CD4-positive, alpha-beta T cell treated with Interleukin-2 at 100 ng/mL for 4 hours (primary cell): ENCODE results near the gene NOLC1.

Source experiments
- DNase-seq: peaks from one replicate; pipeline ENCODE4 v3.0.0-alpha.2; 2020; ENCODE audit warnings: low spot score

Gene NOLC1

DNA sequence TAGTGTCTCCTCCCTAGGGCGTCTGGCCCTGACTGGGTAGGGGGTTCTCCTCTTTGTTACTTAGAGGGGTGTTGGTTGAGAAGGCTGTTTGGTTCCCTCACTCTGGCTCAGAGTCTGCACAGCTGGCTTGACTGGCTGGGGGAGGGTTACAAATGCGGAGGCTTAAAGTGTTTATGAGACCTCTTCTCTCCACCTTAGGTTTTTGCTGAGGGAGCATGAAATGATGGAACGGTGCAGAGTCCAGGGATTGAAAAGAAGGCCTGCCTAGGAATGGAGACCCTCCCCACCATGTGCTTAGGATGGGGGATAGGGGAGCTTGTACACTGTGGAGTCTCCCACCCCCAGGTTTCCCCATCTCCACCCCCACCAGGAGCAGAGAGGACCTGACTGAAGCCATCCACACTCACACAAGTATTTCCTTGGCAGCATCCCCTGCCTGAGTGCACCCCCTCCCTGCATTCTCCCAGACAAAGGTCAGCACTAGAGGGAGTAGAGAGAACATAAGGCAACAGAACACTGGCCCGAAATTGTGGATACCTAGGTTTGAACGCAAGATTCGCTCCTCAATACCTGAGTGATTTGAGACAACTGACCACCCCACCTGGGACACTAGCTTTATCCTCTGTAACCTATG lies 30.3 kb upstream of the NOLC1 start:
- no peak for DNase-seq

DNA sequence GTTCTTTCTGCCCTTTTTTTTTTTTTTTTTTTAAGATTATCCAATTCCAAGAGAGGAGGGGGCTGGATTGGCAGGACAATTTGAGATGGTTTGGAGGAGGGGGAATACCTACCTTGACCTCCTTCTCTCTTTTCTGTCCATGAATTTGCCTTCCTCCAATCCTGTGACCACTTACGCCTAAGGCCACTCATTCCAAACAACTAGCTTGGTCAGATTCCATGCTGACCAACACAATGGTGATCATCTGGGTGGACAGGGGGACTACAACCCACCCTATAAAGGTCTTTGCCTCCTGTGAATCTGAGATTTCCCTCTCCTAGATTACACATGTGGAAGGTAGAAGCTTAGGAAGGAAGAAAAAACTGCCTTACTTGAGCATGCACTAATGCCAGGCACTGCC lies 29.7 kb upstream of the NOLC1 start:
- DNase-seq: no peak

DNA sequence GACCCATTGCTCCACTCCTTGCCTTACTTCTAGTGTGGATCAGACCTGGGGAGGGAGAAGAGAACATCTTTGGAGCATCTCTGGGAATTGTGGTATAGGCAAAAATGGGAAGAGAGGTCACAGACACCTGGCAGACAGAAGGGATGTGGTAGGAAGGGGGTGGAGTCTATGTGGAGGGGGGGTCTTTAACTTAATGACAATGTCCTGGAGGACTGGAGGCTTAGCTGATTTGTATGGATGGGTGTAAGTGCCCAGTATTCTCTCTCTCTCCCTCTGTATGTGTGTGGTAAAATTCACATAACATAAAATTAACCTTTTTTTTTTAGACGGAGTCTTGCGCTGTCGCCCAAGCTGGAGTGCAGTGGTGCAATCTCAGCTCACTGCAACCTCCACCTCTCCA lies 29.0 kb upstream of the NOLC1 start:
- DNase-seq: no peak

DNA sequence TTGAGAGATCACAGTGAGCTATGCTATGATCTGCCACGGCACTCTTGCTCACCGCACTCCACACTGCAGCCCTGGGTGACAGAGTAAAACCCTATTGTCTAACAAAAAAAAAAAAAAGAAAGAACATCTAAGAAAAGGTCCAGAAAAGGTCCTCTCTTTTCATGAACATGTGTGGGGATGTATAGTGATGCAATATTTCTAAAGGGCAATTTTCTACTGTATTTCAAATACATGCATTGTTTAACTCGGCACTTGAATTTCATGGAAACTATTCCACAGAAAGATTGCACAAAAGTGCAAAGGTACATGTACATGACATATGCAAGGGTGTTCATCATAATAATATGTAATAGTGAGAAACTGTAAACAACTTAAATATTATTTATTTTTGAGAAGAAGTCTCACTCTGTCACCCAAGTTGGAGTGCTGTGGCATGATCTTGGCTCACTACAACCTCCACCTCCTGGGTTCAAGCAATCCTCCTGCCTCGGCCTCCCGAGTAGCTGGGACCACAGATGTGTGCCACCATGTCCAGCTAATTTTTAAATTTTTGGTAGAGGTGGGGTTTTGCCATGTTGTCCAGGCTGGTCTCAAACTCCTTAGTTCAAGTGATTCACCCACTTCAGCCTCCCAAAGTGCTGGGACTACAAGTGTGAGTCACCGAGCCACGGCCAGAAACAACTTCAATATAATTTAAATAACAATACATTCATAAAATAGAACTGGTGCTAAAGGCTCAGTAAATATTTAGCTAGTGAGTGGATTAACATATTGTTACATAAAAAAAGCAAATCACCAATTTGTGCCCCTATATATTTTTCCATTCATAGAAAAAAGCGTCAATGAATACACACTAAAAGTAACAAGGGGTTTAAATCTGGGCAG lies 20.7 kb upstream of the NOLC1 start:
- DNase-seq: no peak

DNA sequence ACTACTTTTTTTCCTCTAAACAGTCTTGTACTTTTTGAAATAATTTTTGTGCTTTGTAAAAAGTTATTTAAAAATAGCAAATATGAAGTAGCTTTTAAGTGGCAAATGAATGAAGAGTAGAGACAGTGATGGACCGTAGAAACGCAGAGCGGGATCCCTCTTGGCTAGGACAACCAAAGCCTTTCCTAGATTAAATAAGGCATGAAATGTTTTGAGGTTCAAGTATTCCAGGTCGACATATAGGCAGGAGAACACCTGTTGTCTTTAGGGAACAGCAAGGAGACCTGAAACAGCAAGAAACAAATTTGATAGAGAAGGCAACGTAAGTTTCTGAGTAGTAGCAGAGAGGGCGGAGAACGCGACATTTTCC lies 20.0 kb upstream of the NOLC1 start:
- no peak for DNase-seq

DNA sequence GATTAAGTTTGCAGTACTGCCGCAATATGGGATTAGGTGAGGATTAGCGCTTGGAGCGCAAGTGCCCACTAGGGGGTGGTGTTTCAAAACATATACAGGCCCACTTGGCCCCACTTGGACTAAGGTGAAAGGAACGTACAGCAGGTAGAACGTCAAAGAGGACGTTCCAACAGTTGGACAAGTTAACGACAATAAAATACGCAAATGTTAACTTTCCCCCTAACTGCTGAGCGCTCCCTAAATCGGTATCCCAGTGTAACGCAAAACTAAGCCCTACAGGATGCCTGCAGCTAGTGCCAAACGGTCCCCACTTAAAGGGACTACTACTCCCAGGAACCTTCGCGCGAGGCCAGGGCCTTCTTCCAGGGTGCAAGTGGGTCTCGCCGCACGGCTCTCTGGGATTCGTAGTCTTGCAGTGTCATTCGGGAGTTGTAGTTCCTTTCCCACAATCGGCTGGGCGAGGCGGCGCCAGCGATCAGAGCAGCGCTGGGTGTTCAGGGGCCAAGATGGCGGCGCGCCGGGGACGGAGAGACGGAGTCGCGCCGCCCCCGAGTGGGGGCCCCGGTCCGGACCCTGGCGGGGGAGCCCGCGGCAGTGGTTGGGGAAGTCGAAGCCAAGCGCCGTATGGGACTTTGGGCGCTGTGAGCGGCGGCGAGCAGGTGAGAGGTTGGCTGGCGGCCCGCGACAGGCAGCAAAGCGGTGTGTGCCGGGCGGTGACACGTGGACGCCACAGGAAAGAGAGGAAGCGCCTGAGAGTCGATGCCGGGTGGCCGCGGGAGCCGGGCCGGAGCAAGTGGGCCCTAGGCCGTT lies 19.4 kb upstream of the NOLC1 start, which contains the start of gene PPRC1:
TSS of gene PPRC1 (plus strand) at position 478 of the 810 bp plus-strand sequence. CDS start at position 507, 29 bp downstream.
- peak; percentile 97 for DNase-seq

DNA sequence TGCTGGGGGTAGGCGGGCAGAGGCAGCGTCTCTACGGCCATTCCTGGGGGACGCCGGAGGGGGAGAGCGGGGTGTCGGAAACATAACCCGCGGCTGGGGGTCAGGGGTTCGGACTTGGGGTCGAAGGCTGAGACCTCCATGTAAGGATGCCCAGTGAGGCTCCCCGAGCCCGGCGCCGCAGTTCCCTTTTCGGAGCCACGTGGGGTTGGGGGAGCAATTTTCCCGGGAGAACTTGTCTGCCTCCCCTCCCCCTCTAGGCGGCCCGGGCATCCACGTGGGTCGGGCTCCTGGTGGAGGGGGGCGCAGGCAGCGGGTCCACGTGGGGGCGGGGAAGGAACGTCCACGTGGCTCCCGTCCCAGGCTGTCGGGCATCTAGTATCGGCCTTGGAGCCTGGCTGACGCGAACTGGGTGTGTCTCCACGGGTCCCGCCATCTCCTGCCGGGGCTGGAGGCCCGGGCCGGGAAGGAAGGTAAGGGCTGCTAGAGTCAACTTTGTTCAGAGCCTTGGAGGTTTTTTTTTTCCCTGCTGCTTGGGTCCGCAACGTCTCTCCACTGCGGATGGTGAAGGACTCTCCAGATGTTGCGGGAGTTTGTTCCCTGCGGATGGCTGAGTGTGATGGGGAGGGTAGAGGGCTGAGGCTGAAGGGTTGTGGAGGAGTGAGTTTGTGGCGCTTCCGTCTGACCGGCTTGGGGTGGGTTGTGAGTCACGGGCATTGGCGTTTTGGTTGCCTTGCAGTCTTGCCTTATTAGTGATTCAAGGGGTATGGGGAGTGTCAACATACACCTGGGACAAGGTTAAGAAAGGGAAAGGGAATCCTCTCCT lies 18.6 kb upstream of the NOLC1 start:
- peak; percentile 43 for DNase-seq

DNA sequence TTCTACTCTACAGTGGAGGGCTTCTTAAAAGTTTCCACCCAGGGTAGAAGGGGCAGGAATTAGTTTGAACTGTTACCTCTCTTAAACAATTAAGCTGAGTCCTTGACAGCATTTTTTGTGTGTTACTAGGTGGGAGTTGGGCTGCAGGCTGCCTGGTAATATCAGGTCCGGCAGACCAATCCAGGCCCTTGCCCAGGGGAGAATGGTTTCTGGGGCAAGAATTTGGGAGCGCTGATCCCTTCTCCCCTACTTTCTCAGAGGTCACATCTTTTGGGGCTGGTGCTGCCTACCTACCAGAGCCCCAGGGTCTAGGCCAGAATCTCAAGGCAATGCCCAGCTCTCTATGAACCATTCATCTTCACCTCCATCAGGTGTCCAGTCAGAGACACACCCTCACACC lies 17.8 kb upstream of the NOLC1 start:
- DNase-seq: no peak

DNA sequence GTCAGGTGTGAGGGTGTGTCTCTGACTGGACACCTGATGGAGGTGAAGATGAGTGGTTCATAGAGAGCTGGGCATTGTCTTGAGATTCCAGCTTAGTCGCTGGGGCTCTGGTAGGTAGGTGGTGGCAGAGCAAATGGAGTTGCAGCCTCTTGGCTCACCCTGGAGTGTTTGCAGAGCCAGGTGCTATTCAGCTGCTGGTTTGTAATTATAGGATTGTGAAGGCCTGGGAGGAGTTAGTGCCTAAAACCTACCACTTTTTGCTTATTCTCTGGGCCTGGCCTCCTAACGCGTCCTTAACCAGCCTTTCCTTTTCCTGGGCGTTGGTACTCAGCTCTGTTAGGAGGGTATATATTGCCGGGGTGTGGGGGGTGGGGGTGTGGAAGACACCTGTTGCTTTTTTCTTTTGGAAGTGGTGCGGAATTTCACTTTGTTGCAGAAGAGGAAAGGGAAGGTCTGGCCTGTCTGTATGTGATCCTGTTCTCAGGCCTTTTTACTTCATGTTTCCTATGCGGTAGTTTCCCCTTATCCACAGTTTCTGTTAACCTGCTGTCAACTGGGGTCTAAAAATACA lies 16.1 kb upstream of the NOLC1 start:
- DNase-seq: no peak

DNA sequence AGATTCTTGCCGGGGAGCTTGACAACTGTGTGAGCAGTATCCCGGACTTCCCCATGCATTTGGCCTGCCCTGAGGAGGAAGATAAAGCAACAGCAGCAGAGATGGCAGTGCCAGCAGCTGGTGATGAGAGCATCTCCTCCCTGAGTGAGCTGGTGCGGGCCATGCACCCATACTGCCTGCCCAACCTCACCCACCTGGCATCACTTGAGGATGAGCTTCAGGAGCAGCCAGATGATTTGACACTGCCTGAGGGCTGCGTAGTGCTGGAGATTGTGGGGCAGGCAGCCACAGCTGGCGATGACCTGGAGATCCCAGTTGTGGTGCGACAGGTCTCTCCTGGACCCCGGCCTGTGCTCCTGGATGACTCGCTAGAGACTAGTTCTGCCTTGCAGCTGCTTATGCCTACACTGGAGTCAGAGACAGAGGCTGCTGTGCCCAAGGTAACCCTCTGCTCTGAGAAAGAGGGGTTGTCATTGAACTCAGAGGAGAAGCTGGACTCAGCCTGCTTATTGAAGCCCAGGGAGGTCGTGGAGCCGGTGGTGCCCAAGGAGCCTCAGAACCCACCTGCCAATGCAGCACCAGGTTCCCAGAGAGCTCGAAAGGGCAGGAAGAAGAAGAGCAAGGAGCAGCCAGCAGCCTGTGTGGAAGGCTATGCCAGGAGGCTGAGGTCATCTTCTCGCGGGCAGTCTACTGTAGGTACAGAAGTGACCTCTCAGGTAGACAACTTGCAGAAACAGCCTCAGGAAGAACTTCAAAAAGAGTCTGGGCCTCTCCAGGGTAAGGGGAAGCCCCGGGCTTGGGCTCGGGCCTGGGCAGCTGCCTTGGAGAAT lies 12.7 kb upstream of the NOLC1 start:
- no peak for DNase-seq

DNA sequence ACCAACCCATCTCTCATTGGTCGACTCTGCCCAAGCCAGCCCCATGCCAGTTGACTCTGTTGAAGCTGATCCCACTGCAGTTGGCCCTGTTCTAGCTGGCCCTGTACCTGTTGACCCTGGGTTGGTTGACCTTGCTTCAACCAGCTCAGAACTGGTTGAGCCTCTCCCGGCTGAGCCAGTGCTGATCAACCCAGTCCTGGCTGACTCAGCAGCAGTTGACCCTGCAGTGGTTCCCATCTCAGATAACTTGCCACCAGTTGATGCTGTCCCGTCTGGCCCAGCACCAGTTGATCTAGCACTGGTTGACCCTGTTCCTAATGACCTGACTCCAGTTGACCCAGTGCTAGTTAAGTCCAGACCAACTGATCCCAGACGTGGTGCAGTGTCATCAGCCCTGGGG lies 12.0 kb upstream of the NOLC1 start:
- DNase-seq: no peak

DNA sequence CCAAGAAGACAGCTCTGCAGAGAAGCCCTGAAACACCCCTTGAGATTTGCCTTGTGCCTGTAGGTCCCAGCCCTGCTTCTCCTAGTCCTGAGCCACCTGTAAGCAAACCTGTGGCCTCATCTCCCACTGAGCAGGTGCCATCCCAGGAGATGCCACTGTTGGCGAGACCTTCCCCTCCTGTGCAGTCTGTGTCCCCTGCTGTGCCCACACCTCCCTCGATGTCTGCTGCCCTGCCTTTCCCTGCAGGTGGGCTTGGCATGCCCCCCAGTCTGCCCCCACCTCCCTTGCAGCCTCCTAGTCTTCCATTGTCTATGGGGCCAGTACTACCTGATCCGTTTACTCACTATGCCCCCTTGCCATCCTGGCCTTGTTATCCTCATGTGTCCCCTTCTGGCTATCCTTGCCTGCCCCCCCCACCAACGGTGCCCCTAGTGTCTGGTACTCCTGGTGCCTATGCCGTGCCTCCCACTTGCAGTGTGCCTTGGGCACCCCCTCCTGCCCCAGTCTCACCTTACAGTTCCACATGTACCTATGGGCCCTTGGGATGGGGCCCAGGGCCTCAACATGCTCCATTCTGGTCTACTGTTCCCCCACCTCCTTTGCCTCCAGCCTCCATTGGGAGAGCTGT lies 11.2 kb upstream of the NOLC1 start:
- no peak for DNase-seq

DNA sequence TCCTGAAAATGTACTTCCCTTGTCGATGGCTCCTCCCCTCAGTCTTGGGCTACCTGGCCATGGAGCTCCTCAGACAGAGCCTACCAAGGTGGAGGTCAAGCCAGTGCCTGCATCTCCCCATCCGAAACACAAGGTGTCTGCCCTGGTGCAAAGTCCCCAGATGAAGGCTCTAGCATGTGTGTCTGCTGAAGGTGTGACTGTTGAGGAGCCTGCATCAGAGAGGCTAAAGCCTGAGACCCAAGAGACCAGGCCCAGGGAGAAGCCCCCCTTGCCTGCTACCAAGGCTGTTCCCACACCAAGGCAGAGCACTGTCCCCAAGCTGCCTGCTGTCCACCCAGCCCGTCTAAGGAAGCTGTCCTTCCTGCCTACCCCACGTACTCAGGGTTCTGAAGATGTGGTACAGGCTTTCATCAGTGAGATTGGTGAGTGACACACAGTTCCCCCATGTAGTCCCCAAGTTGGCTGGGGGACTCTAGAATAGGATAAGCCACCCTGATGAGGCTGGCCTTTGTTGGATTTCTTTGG lies 10.5 kb upstream of the NOLC1 start:
- no peak for DNase-seq

DNA sequence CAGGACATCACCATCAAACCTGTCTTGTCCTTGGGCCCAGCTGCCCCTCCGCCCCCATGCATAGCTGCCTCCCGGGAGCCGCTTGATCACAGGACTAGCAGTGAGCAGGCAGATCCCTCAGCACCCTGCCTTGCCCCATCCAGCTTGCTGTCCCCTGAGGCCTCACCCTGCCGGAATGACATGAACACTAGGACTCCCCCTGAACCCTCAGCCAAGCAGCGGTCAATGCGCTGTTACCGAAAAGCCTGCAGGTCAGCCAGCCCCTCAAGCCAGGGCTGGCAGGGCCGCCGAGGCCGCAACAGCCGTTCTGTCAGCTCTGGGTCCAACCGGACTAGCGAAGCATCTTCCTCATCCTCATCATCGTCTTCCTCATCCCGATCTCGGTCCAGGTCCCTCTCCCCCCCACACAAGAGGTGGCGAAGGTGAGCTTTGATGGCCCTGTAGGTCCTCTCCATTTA lies 5.2 kb upstream of the NOLC1 start:
- no peak for DNase-seq

DNA sequence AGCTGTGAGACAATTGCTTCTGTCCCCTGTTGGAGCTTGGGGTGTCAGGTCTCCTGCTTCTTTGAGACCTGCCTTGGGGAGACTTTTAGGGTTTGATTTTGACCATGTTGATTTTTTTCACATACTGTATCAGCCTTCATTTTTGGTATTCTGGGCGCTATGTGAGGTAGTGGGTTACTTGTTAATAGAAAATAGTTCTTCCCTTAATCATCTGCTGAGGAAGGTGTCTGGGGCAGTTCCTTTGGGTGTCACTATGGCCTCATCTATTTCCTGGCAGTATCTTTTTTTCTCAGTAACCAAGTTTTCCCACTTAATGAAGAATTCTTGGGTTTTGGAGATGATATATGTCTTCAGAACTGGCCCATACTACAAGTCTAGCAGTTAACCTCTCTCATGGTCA lies 4.6 kb upstream of the NOLC1 start:
- DNase-seq: no peak

DNA sequence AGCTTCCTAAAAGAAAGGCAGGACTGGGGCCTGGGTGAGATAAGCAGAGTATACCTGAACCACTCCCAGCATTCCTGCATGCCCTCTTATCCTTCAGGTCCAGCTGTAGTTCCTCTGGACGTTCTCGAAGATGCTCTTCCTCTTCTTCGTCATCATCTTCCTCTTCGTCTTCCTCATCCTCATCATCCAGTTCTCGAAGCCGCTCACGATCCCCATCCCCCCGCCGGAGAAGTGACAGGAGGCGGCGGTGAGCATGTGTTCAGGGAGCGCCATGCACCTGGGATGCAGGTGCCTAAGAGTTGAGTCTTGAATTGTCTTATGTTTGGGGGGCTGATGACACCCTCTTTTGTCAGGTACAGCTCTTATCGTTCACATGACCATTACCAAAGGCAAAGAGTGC lies 3.9 kb upstream of the NOLC1 start:
- DNase-seq: no peak

DNA sequence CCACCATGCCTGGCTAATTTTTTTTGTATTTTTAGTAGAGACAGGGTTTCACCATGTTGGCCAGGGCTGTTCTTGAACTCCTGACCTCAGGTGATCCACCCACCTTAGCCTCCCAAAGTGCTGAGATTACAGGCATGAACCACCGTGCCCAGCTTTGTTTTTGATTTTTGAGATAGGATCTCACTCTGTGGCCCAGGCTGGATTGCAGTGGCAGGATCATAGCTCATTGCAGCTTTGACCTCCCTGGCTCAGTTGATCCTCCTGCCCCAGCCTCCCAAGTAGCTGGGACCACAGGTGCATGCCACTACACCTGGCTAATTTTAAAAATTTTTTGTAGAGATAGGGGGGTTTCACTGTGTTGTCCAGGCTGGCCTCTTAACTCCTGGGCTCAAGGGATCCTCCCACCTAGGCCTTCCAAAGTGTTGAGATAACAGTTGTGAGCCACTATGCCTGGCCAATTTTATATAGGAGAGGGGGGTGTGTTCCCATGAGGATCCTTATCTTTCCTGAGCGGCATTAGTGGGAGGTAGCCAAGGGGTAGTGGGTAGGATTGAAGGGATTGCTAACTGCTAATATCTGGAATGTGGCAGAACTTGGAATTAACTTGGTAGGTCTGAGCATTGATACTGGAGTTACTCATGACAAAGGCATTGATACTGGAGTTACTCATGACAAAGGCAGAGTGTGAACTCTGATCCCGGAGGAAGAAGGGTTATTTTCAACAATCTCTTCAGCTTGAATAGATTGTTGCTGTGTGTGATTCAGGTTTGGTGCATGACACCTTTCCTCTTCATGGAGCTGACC lies 1.0 kb upstream of the NOLC1 start:
- no peak for DNase-seq

DNA sequence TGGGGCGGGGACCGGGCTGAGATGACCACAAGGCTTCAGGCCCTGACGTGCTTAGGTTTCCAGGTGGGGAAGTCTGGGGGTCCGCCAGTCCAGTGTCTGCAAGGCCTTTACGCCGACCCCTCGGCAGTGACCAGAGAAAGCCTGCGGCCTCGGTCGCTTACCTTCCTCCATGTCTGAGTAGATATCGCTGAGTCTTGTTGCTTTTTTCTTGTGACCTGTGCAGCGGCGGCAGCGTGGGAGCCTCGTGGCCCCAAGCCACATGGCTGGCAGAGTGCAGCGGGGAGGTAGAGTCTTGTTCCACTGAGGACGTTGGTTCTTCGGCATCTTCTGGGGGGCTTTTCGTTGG lies 329 bp downstream of the NOLC1 start:
- no peak for DNase-seq

DNA sequence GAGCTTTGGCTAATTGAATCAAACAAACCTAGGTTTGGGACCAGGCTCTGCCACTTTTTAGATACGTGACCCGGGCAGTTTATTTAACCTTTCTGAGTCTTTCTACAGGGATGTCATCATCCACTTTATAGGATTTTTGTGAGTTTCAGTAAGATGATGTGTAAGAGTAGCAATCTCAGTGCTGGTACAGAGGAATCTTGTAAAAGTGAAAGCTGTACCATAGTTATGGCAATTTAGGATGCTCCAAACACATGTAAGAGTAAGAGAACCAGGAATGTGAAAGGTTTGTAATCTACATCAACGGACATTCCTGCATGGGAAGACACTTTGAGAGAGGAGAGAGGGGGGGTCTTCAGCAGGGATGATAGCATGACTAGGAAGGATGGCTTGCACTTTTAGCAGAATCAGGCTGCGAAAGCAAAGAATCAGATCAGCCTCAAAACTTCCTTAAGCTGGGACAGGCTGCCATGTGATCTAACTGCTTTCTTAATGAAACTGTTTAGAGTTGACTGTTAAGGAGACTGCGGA lies 968 bp downstream of the NOLC1 start:
- DNase-seq: no peak
